ENCODE results near the gene STARD3.
A peak's percentile ranks its signal among the peaks of the same experiment; 100 is the strongest.

STARD3 gene

GRCh38 chr17:39638317-39638716 lies 1.4 kb downstream of the STARD3 start:
- no peaks in the 10 kb centered on the region for H3K27me3 ChIP-seq (ENCODE audit: control insufficient read depth in 2 of 2, insufficient read depth in 2 of 2, low read length in 2 of 2)
- H3K9me3 ChIP-seq (ENCODE audit: control insufficient read depth in 2 of 2, low read length in 2 of 2) = no peaks in the 10 kb centered on the region
- no peak overlapping the region for H3K27ac ChIP-seq (ENCODE audit: low read depth in 2 of 2, low read length in 2 of 2)
- peak overlapping the region; percentile 90 to 91 for H3K9ac ChIP-seq (ENCODE audit: low read depth in 1 of 2, low read length in 2 of 2)
- peaks cover 25 to 27% of the 10 kb centered on the region in 2 donors for H3K36me3 ChIP-seq (ENCODE audit: control insufficient read depth in 2 of 2, insufficient read depth in 2 of 2, low read length in 2 of 2)
- H3K4me3 ChIP-seq (ENCODE audit: low read length in 2 of 2) = peak overlapping the region; percentile 90 to 93
- H3K4me1 ChIP-seq (ENCODE audit: control insufficient read depth in 2 of 2, insufficient read depth in 2 of 2, low read length in 2 of 2) = peaks cover 43 to 48% of the 10 kb centered on the region in 2 donors

DNA sequence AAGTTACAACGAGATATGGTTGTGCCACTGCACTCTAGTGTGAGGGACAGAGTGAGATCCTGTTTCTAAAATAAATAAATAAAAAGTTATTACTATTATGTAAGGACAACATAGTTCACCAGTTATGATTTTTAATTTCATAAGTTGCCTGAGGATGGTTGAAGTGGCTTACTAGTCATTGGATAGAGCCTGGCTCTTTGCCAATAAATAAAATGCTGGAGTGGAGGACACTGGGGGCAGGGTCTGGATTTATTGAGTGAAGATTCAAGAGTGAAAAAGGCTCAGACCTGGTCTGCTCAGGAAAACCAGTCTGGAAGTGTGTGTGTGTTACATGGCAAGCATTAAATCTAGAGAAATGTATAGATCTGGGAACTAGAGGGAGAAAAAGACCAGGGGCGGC lies 2.1 kb downstream of the STARD3 start:
- Histone ChIP-seq H3K36me3 (ENCODE audit: control insufficient read depth in 2 of 2, insufficient read depth in 2 of 2, low read length in 2 of 2) (peaks cover 26 to 27% of the 10 kb centered on the region in 2 donors), H3K27ac (ENCODE audit: low read depth in 2 of 2, low read length in 2 of 2) (no peak overlapping the region), H3K9me3 (ENCODE audit: control insufficient read depth in 2 of 2, low read length in 2 of 2) (no peaks in the 10 kb centered on the region), H3K9ac (ENCODE audit: low read depth in 1 of 2, low read length in 2 of 2) (no peak overlapping the region), H3K4me3 (ENCODE audit: low read length in 2 of 2) (no peak overlapping the region), H3K27me3 (ENCODE audit: control insufficient read depth in 2 of 2, insufficient read depth in 2 of 2, low read length in 2 of 2) (no peaks in the 10 kb centered on the region), H3K4me1 (ENCODE audit: control insufficient read depth in 2 of 2, insufficient read depth in 2 of 2, low read length in 2 of 2) (peaks cover 35 to 41% of the 10 kb centered on the region in 2 donors)

DNA sequence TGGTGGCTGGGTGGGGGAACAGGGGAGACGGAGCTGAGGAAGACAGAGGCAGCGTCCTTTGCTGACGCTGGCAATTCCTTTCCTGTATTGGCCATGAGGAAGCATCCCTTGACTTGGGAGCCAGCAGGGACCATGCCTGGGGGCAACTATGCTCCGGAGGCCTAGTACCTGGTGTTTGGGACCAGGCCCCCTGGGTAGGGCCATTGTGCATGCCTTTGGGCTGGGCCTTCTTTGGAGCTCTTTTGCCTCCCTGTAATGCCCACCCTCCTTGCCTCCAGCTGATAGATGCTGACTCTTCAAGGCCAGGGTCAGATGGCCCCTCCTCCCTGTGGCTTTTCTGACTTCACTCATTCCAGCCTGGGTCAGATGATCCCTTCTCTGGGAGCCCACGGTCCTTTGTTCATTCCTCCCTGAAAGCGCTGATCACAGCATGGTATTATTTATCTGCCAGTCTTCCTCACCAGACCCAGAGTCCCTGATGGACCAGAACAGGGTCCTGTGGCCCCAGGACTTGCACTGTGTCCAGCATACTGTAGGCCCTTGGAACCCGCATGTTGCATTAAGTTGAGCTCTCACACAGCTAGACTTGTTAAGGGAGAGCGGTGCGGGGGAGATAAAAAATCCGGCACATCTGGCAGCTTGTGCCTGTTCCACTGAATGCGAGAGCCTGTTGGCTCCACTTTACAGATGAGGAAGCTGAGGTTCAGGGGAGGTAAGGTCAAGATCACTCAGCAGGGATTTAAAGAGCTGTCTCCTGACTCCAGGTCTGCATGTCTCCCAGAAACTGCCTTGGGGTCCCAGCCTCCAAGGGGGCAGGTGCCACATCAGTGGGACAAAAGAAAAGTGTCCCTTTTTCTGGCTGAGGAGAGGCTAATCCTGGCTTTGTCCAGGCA lies 2.9 kb downstream of the STARD3 start:
- H3K27ac ChIP-seq (ENCODE audit: low read depth in 2 of 2, low read length in 2 of 2) = no peak overlapping the region
- no peak overlapping the region for H3K9ac ChIP-seq (ENCODE audit: low read depth in 1 of 2, low read length in 2 of 2)

DNA sequence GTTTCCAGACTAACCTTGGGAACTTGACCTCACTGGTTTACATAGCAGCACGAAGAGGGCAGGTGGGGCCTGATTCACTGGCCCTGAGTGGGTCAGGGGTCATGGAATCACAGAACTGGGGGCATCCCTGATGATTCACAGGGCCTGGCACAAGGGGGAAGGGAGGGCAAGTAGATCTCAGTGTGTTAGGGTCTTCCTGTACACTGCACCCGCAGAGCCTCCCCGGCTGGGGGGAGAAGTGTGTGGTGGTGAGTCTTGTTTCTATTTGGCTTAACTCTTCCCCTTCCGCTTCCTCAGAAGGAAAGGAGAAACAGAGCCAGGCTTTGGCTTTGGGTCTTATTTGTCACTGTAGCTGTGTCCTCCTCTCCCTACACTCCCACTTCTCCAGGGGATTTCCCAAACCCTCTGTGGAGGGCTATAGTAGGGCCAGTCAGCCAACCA lies 3.7 kb downstream of the STARD3 start:
- H3K4me1 ChIP-seq (ENCODE audit: control insufficient read depth in 2 of 2, insufficient read depth in 2 of 2, low read length in 2 of 2) = peaks cover 26 to 29% of the 10 kb centered on the region in 2 donors
- no peaks in the 10 kb centered on the region for H3K27me3 ChIP-seq (ENCODE audit: control insufficient read depth in 2 of 2, insufficient read depth in 2 of 2, low read length in 2 of 2)
- no peak overlapping the region for H3K27ac ChIP-seq (ENCODE audit: low read depth in 2 of 2, low read length in 2 of 2)
- no peak overlapping the region for H3K9ac ChIP-seq (ENCODE audit: low read depth in 1 of 2, low read length in 2 of 2)
- H3K36me3 ChIP-seq (ENCODE audit: control insufficient read depth in 2 of 2, insufficient read depth in 2 of 2, low read length in 2 of 2) = peaks cover 19 to 22% of the 10 kb centered on the region in 2 donors
- no peak overlapping the region for H3K4me3 ChIP-seq (ENCODE audit: low read length in 2 of 2)
- no peaks in the 10 kb centered on the region for H3K9me3 ChIP-seq (ENCODE audit: control insufficient read depth in 2 of 2, low read length in 2 of 2)

More for the DNA sequence above, 2.9 kb downstream of the STARD3 start:
- Histone ChIP-seq H3K9me3 (ENCODE audit: control insufficient read depth in 2 of 2, low read length in 2 of 2) (no peaks in the 10 kb centered on the region), H3K27me3 (ENCODE audit: control insufficient read depth in 2 of 2, insufficient read depth in 2 of 2, low read length in 2 of 2) (no peaks in the 10 kb centered on the region), H3K36me3 (ENCODE audit: control insufficient read depth in 2 of 2, insufficient read depth in 2 of 2, low read length in 2 of 2) (peaks cover 24 to 26% of the 10 kb centered on the region in 2 donors), H3K4me3 (ENCODE audit: low read length in 2 of 2) (no peak overlapping the region), H3K4me1 (ENCODE audit: control insufficient read depth in 2 of 2, insufficient read depth in 2 of 2, low read length in 2 of 2) (peaks cover 28 to 33% of the 10 kb centered on the region in 2 donors)

DNA sequence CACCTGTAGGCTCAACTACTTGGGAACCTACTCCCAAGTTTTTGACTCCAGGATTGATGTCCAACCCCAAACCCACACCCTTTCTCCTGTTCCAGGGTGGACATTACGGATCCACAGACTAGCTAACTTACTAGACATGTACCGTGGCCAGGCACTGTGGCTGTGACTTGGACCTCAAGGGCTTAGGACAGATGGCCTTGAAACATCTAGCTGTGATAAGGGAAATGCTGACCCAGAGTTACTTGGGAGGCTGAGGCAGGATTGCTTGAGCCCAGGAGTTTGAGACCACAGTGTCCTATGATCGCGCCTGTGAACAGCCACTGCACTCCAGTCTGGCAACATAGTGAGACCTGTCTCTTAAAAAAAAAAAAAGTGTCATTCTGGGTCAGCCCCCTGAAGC lies 4.2 kb downstream of the STARD3 start:
- Histone ChIP-seq H3K36me3 (ENCODE audit: control insufficient read depth in 2 of 2, insufficient read depth in 2 of 2, low read length in 2 of 2) (peaks cover 19% of the 10 kb centered on the region in 2 donors), H3K27ac (ENCODE audit: low read depth in 2 of 2, low read length in 2 of 2) (no peak overlapping the region), H3K27me3 (ENCODE audit: control insufficient read depth in 2 of 2, insufficient read depth in 2 of 2, low read length in 2 of 2) (no peaks in the 10 kb centered on the region), H3K9ac (ENCODE audit: low read depth in 1 of 2, low read length in 2 of 2) (no peak overlapping the region), H3K4me3 (ENCODE audit: low read length in 2 of 2) (no peak overlapping the region), H3K4me1 (ENCODE audit: control insufficient read depth in 2 of 2, insufficient read depth in 2 of 2, low read length in 2 of 2) (peaks cover 24 to 26% of the 10 kb centered on the region in 2 donors), H3K9me3 (ENCODE audit: control insufficient read depth in 2 of 2, low read length in 2 of 2) (no peaks in the 10 kb centered on the region)

GRCh38 chr17:39641883-39642282 lies 4.9 kb downstream of the STARD3 start:
- Histone ChIP-seq H3K4me1 (ENCODE audit: control insufficient read depth in 2 of 2, insufficient read depth in 2 of 2, low read length in 2 of 2) (peaks cover 19 to 20% of the 10 kb centered on the region in 2 donors), H3K9me3 (ENCODE audit: control insufficient read depth in 2 of 2, low read length in 2 of 2) (no peaks in the 10 kb centered on the region), H3K36me3 (ENCODE audit: control insufficient read depth in 2 of 2, insufficient read depth in 2 of 2, low read length in 2 of 2) (peaks cover 19 to 21% of the 10 kb centered on the region in 2 donors), H3K9ac (ENCODE audit: low read depth in 1 of 2, low read length in 2 of 2) (no peak overlapping the region), H3K27me3 (ENCODE audit: control insufficient read depth in 2 of 2, insufficient read depth in 2 of 2, low read length in 2 of 2) (no peaks in the 10 kb centered on the region), H3K27ac (ENCODE audit: low read depth in 2 of 2, low read length in 2 of 2) (no peak overlapping the region), H3K4me3 (ENCODE audit: low read length in 2 of 2) (no peak overlapping the region)

DNA sequence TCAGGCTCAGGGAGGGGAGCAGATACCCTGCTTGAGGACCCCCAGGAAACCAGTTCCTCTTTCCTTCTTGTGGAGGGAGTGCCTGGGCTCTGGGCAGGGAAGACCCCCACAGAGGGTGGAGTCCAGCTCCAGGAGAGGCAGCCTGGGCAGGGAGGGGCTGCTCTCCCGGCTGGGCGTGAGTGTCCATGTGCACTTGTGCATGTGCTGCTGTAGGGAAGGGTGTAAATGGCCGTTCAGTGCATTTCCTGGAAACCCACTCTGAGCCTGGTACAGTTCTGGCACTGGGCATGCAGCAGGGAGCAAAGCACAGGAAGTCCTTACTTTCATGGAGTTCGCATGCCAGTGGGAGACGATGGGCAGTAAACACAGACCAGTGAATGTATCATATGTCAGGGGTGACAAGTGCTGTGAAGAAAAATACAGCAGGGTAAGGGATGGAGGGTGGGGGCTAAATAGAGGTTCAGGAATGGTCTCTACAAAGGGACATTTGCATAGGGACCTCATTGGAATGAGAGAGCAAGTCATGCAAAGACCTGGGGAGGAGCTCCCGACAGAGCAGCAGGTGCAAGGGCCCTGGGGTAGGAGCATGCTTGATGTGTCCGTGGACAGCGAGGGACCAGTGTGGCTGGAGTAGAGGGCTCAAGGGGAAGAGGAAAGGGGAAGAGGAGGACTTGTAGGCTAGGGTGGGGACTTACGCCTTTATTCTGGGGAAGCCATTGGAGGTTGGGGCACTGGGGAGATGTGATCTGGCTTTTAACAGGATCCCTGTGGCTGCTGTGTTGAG lies 5.5 kb downstream of the STARD3 start:
- Histone ChIP-seq H3K36me3 (ENCODE audit: control insufficient read depth in 2 of 2, insufficient read depth in 2 of 2, low read length in 2 of 2) (peaks cover 19 to 21% of the 10 kb centered on the region in 2 donors), H3K4me1 (ENCODE audit: control insufficient read depth in 2 of 2, insufficient read depth in 2 of 2, low read length in 2 of 2) (peaks cover 19 to 20% of the 10 kb centered on the region in 2 donors), H3K4me3 (ENCODE audit: low read length in 2 of 2) (no peak overlapping the region), H3K27ac (ENCODE audit: low read depth in 2 of 2, low read length in 2 of 2) (no peak overlapping the region), H3K9ac (ENCODE audit: low read depth in 1 of 2, low read length in 2 of 2) (no peak overlapping the region), H3K9me3 (ENCODE audit: control insufficient read depth in 2 of 2, low read length in 2 of 2) (no peaks in the 10 kb centered on the region), H3K27me3 (ENCODE audit: control insufficient read depth in 2 of 2, insufficient read depth in 2 of 2, low read length in 2 of 2) (no peaks in the 10 kb centered on the region)

GRCh38 chr17:39643271-39643670 lies 6.3 kb downstream of the STARD3 start:
- H3K36me3 ChIP-seq (ENCODE audit: control insufficient read depth in 2 of 2, insufficient read depth in 2 of 2, low read length in 2 of 2) = peaks cover 16 to 17% of the 10 kb centered on the region in 2 donors
- no peak overlapping the region for H3K27ac ChIP-seq (ENCODE audit: low read depth in 2 of 2, low read length in 2 of 2)
- H3K4me3 ChIP-seq (ENCODE audit: low read length in 2 of 2) = no peak overlapping the region
- H3K9me3 ChIP-seq (ENCODE audit: control insufficient read depth in 2 of 2, low read length in 2 of 2) = no peaks in the 10 kb centered on the region
- H3K4me1 ChIP-seq (ENCODE audit: control insufficient read depth in 2 of 2, insufficient read depth in 2 of 2, low read length in 2 of 2) = peaks cover 11 to 12% of the 10 kb centered on the region in 2 donors
- H3K27me3 ChIP-seq (ENCODE audit: control insufficient read depth in 2 of 2, insufficient read depth in 2 of 2, low read length in 2 of 2) = no peaks in the 10 kb centered on the region
- H3K9ac ChIP-seq (ENCODE audit: low read depth in 1 of 2, low read length in 2 of 2) = no peak overlapping the region

DNA sequence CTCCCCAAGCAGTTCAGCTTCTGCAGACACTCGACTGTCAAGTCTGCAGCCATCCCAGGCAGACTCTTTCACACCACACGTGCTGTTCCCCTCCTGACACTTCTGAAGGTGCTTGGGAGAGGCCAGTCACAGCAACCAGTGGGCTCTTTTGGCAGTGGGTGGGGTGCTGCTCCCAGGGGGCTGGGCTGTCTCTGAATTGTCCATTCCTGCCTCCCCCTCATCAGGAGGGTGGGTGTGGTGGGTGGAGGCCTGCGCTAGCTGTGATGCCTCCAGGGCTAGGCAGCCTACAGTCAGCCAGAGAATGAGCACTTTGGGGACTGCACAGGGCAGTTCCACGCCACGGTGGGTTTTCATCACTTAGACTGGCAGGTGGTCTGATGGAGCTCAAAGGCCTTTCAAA lies 10.3 kb downstream of the STARD3 start:
- Histone ChIP-seq H3K27me3 (ENCODE audit: control insufficient read depth in 2 of 2, insufficient read depth in 2 of 2, low read length in 2 of 2) (no peaks in the 10 kb centered on the region), H3K4me3 (ENCODE audit: low read length in 2 of 2) (no peak overlapping the region), H3K27ac (ENCODE audit: low read depth in 2 of 2, low read length in 2 of 2) (no peak overlapping the region), H3K9me3 (ENCODE audit: control insufficient read depth in 2 of 2, low read length in 2 of 2) (no peaks in the 10 kb centered on the region), H3K9ac (ENCODE audit: low read depth in 1 of 2, low read length in 2 of 2) (no peak overlapping the region), H3K36me3 (ENCODE audit: control insufficient read depth in 2 of 2, insufficient read depth in 2 of 2, low read length in 2 of 2) (peaks cover 7 to 13% of the 10 kb centered on the region in 2 donors), H3K4me1 (ENCODE audit: control insufficient read depth in 2 of 2, insufficient read depth in 2 of 2, low read length in 2 of 2) (peaks cover 14 to 19% of the 10 kb centered on the region in 2 donors)

Data from mucosa of rectum (tissue), 2 donors.